ENCODE results near the gene SART3. TPM values are rescaled to one million over a fixed set of nuclear protein-coding genes. Genes with fewer than 3 reads are reported as not detected.

Gene SART3
- total RNA-seq, 1 experiment from 2014 or later = 89.4 TPM

DNA sequence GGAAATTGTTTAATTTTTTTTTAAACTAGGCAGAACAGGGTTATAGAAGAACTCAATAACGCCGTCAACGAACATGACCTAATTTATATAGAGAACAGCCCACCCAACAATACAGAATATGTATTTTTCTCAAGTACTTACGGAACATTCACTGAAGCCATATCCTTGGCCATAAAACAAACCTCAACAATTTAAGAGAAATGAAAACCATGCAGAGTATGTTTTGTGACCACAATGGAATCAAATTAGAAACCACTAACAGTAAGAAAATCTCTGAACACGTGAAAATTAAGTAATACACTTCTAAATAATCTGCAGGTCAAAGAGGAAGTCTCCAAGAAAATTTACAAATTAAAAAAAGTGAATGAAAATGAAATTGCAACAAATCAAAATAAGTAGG lies 9.4 kb downstream of the SART3 start:
- Histone ChIP-seq H2BK120ac (ENCODE audit: low read depth, low read length, poor library complexity, severe bottlenecking) (no peak overlapping the region), H3K4me1 (ENCODE audit: insufficient read depth, low read length) (no peaks in the 10 kb centered on the region), H3K4me2 (ENCODE audit: insufficient read depth, insufficient read length, low read length) (no peak overlapping the region), H2AFZ (ENCODE audit: low read length) (no peak overlapping the region), H2BK5ac (ENCODE audit: insufficient read length, low read length) (no peak overlapping the region), H4K8ac (replicated peaks; ENCODE audit: insufficient read length, low read depth, low read length) (no peak overlapping the region), H3K4ac (ENCODE audit: low read depth, low read length) (no peak overlapping the region), H3K27ac (ENCODE audit: insufficient read length, low read depth, low read length) (no peak overlapping the region), H3K14ac (ENCODE audit: insufficient read depth, low read length) (no peak overlapping the region), H2BK20ac (ENCODE audit: low read depth, low read length, poor library complexity, severe bottlenecking) (no peak overlapping the region), H3K79me2 (ENCODE audit: insufficient read depth, low read length) (peaks cover 29% of the 10 kb centered on the region; the same call in 1 of the 2 replicates), H2BK12ac (ENCODE audit: insufficient read length, low read depth, low read length) (no peak overlapping the region), H4K20me1 (ENCODE audit: control insufficient read depth, insufficient read depth, insufficient read length) (no peaks in the 10 kb centered on the region), H3K9ac (ENCODE audit: extremely low read depth, insufficient read length, low read length) (no peak overlapping the region), H2AK5ac (ENCODE audit: insufficient read length, low read length) (no peak overlapping the region), H3K9me3 (ENCODE audit: control insufficient read depth, low read depth, low read length) (no peaks in the 10 kb centered on the region), H3K79me1 (ENCODE audit: insufficient read depth, low read depth, low read length, poor library complexity, severe bottlenecking) (peaks cover 3% of the 10 kb centered on the region), H3K23me2 (ENCODE audit: insufficient read length, low read depth, low read length, poor library complexity, severe bottlenecking) (peaks cover 2% of the 10 kb centered on the region), H3K56ac (ENCODE audit: insufficient read length, low read depth, low read length) (no peak overlapping the region), H3K18ac (ENCODE audit: insufficient read length, low read depth, low read length) (no peak overlapping the region), H2BK15ac (ENCODE audit: low read depth, low read length) (no peak overlapping the region), H3T11ph (ENCODE audit: low read length) (no peak overlapping the region), H3K23ac (ENCODE audit: insufficient read length, low read depth, low read length) (no peak overlapping the region), H4K5ac (ENCODE audit: insufficient read length, low read depth, low read length) (no peak overlapping the region), H3K27me3 (ENCODE audit: insufficient read depth, low read length) (no peaks in the 10 kb centered on the region), H4K91ac (ENCODE audit: insufficient read length, low read depth, low read length) (no peak overlapping the region)
- H3K36me3 Mint-ChIP-seq (ENCODE audit: insufficient read depth in 1 of 3, low read depth in 3 of 3) = peaks cover 18 to 31% (median 28%) of the 10 kb centered on the region in 3 experiments; a peak in 6 of 7 replicates
- TF ChIP-seq, protein P1, sequence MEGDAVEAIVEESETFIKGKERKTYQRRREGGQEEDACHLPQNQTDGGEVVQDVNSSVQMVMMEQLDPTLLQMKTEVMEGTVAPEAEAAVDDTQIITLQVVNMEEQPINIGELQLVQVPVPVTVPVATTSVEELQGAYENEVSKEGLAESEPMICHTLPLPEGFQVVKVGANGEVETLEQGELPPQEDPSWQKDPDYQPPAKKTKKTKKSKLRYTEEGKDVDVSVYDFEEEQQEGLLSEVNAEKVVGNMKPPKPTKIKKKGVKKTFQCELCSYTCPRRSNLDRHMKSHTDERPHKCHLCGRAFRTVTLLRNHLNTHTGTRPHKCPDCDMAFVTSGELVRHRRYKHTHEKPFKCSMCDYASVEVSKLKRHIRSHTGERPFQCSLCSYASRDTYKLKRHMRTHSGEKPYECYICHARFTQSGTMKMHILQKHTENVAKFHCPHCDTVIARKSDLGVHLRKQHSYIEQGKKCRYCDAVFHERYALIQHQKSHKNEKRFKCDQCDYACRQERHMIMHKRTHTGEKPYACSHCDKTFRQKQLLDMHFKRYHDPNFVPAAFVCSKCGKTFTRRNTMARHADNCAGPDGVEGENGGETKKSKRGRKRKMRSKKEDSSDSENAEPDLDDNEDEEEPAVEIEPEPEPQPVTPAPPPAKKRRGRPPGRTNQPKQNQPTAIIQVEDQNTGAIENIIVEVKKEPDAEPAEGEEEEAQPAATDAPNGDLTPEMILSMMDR (conservative IDR thresholded peaks at IDR 0.05) = no peak
- no peak for DNase-seq
- no CpG with 5 or more reads among the region's 5 CpGs for WGBS (ENCODE audit: extremely low coverage, insufficient read length, low lambda C conversion rate)
- no peak overlapping the region for H3K27ac Mint-ChIP-seq
- H3K9me3 Mint-ChIP-seq = no peaks in the 10 kb centered on the region
- H3K27me3 Mint-ChIP-seq (ENCODE audit: low read depth) = no peaks in the 10 kb centered on the region
- H3K4me1 Mint-ChIP-seq = peaks cover 13 to 21% of the 10 kb centered on the region in 2 experiments
- no peak overlapping the region for H3K4me3 Mint-ChIP-seq

Data from H9 (cell line).